Type B pancreatic cell (in vitro differentiated cells): ENCODE results near the gene NOTCH1. TPM values are rescaled to one million over a fixed set of nuclear protein-coding genes. Genes with fewer than 3 reads are reported as not detected.

ENCODE experiments used
- DNase-seq: peaks from one replicate; pipeline ENCODE4 v3.0.0; 2021; ENCODE audit warnings: mixed read lengths; ENCODE audit not compliant: unreplicated experiment; ENCODE audit errors: extremely low spot score
- H3K27ac Mint-ChIP-seq: 2 replicates; pipeline ENCODE4 v1.8.0; 2021; ENCODE audit warnings: mild to moderate bottlenecking, mixed read lengths
- H3K27me3 Mint-ChIP-seq: 2 replicates; pipeline ENCODE4 v1.8.0; 2021; ENCODE audit warnings: mixed read lengths
- H3K36me3 Mint-ChIP-seq: 2 replicates; pipeline ENCODE4 v1.8.0; 2021; ENCODE audit warnings: mixed read lengths
- H3K4me1 Mint-ChIP-seq: one replicate; pipeline ENCODE4 v1.8.0; 2021; ENCODE audit warnings: mixed read lengths; ENCODE audit not compliant: unreplicated experiment
- H3K4me3 Mint-ChIP-seq: 2 replicates; pipeline ENCODE4 v1.8.0; 2021; ENCODE audit warnings: mild to moderate bottlenecking, mixed read lengths
- H3K9me3 Mint-ChIP-seq: 2 replicates; pipeline ENCODE4 v1.8.0; 2021; ENCODE audit warnings: mixed read lengths
- CTCF ChIP-seq: fragments of 200-600 bp; sonication (generic); conservative IDR thresholded peaks from 2 replicates; pipeline ENCODE4 v1.5.0; 2021; ENCODE audit warnings: antibody characterized with exemption, mild to moderate bottlenecking
- total RNA-seq: library from RNA; stranded (reverse); gene quantifications from 2 replicates; pipeline ENCODE4 v1.2.1, GENCODE V29; 2021; ENCODE audit warnings: low replicate concordance

The NOTCH1 gene
- total RNA-seq, 1 donor from 2014 or later, result 53.1 TPM

DNA sequence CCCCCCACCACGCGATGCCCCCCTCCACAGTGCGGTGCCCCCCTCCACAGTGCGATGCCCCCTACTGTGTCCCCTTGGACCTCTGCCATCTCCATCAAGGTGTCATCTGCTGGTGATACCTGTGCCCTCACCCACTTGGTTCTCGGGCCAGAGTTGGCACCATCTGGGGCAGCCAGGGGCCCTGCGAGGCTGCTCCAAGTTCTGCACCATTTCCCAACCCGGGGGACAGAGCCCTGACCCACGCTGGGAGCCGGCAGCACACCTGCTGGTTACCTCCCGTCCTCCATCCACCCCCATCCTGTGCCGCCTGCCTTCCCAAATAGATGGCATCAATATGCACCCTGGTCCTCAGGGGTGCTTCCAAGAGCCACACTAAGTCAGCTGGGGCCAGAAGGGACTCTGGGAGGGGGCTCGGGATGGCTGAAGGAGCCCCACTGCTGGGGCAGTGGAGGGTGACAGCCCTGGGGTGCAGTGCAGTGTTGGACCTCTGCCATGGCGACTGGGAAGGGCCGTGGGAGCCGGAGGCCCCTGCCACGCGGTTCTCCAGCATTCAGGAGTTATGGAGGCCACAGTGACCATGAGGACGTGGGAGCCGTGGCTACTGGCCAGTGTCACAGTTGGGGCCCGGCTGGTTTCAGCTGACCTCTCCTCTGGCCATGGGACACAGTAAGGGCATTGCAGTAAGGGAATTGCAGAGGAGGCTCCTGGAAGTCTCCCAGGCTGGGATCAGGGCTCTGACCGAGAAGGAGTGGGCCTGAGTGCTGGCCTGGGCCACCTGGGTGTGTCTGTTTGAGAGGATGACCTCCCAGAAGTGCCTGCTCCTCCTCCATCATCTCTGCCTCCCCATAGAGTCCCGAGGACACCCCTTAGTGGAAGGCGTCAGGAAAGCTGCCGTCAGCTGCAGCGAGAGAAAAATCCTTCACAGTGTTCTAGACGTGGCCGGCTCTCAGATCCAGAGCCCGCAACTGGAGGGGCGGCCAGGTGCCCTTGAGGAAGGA lies 44.2 kb upstream of the NOTCH1 start:
- Mint-ChIP-seq H3K27me3 (peaks cover 3% of the 10 kb centered on the region), H3K27ac (no peak overlapping the region), H3K9me3 (no peaks in the 10 kb centered on the region), H3K4me1 (peaks cover 31% of the 10 kb centered on the region), H3K36me3 (no peaks in the 10 kb centered on the region), H3K4me3 (no peak overlapping the region)
- DNase-seq, result no peak
- TF ChIP-seq CTCF, result no peak

DNA sequence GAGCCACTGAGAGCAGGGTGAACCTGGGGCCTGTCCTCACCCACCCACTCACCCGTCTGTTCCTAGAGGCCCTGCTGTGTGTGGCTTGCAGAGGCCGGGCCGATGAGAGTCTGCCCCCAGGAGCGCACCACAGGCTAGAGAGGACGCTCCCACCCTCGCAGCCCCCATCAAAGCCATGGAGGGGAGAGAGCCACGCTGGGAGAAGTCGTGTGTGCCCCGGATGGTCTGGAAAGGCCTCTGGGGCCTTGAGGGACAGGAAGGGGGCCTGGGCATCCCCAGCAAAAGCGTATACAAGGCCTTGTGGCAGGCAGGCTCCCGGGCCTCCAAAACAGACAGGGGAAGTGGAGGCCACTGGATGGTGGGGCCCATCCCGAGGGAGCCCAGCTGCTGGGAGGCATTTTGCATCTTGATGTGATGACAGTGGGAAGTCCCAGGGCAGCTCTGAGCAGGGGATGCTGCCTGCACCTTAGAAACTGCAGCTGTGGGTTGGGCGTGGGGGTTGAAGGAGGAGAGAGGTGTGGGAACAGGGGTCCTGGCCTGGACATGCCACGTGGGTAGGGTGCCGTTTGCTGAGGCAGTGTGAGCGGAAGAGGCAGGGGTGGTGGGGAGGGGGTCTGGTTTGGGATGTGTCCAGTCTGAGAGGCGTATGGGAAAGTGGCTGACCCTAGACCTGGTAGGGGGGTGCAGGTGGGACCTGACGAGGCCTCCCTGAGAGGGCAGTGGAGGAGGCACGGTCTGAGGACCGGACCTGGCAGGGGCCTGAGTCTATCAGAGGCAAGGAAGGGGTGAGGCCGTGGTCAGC lies 43.0 kb upstream of the NOTCH1 start:
- H3K9me3 Mint-ChIP-seq, result no peaks in the 10 kb centered on the region
- H3K36me3 Mint-ChIP-seq, result no peaks in the 10 kb centered on the region
- peak overlapping the region; percentile 58 for H3K27ac Mint-ChIP-seq
- no peak for TF ChIP-seq CTCF
- H3K4me1 Mint-ChIP-seq, result peaks cover 24% of the 10 kb centered on the region
- peaks cover 2% of the 10 kb centered on the region for H3K27me3 Mint-ChIP-seq
- no peak for DNase-seq
- H3K4me3 Mint-ChIP-seq, result no peak overlapping the region

- TF ChIP-seq CTCF, result no peak
- peaks cover 20% of the 10 kb centered on the region for H3K4me1 Mint-ChIP-seq
- H3K36me3 Mint-ChIP-seq, result no peaks in the 10 kb centered on the region
- peak overlapping the region; percentile 60 for H3K4me3 Mint-ChIP-seq
- no peak for DNase-seq
- no peaks in the 10 kb centered on the region for H3K9me3 Mint-ChIP-seq
- peak overlapping the region; percentile 58 for H3K27ac Mint-ChIP-seq
- H3K27me3 Mint-ChIP-seq, result no peaks in the 10 kb centered on the region
These were observed 42.3 kb upstream of the NOTCH1 start for GRCh38 chr9:136587944-136588662.

- H3K27me3 Mint-ChIP-seq, result no peaks in the 10 kb centered on the region
- no peak overlapping the region for H3K27ac Mint-ChIP-seq
- no peak for DNase-seq
- no peaks in the 10 kb centered on the region for H3K9me3 Mint-ChIP-seq
- no peak for TF ChIP-seq CTCF
- peak overlapping the region; percentile 51 for H3K4me3 Mint-ChIP-seq
- H3K4me1 Mint-ChIP-seq, result peaks cover 20% of the 10 kb centered on the region
- no peaks in the 10 kb centered on the region for H3K36me3 Mint-ChIP-seq
These were observed 41.5 kb upstream of the NOTCH1 start for GRCh38 chr9:136587145-136587943.
